ENCODE results near the gene ADAMTSL3. TPM values are rescaled to one million over a fixed set of nuclear protein-coding genes. Genes with fewer than 3 reads are reported as not detected.

ADAMTSL3 gene
- total and polyA plus RNA-seq, 2 donors (not counting 1 experiment from before 2014, with no cell fraction given) = 0.01 TPM; not detected in 1

GRCh38 chr15:83919978-83920510, 266.1 kb downstream of the ADAMTSL3 start:
- H4K20me1 ChIP-seq (ENCODE audit: control insufficient read depth, insufficient read depth, low read length, poor library complexity, severe bottlenecking) = no peaks in the 10 kb centered on the region
- Mint-ChIP-seq H3K9me3 (ENCODE audit: insufficient read depth) (no peaks in the 10 kb centered on the region), H3K4me3 (no peak overlapping the region), H3K27me3 (no peaks in the 10 kb centered on the region), H3K27ac (no peak overlapping the region), H3K4me1 (peaks cover 4% of the 10 kb centered on the region)
- no peak overlapping the region for H3K9ac ChIP-seq (ENCODE audit: low read length)
- no peak overlapping the region for H2AFZ ChIP-seq (ENCODE audit: insufficient read depth, low read depth, low read length, poor library complexity, severe bottlenecking)
- intact Hi-C loops (cut with micrococcal nuclease) = no loop called here
- TF ChIP-seq CTCF (IDR thresholded peaks at IDR 0.05) = no peak
- no peak for TF ChIP-seq EZH2 (IDR thresholded peaks at IDR 0.05; ENCODE audit: borderline replicate concordance, insufficient read depth, low read depth, low read length, poor library complexity, severe bottlenecking)
- ATAC-seq (ENCODE audit: low read depth) (no peak), DNase-seq (no peak)
- no peaks in the 10 kb centered on the region for H3K79me2 ChIP-seq (ENCODE audit: control insufficient read depth, insufficient read depth, low read length)
- CTCF ChIA-PET = no interaction called here
- no peak overlapping the region for H3K4me3 ChIP-seq (ENCODE audit: control extremely low read depth in 1 of 5, extremely low read depth in 1 of 5, insufficient read depth in 1 of 5, low read depth in 2 of 5, low read length in 4 of 5)
- 78% methylated on average over 4 of the region's 5 CpGs for WGBS (ENCODE audit: insufficient coverage)
- no peaks in the 10 kb centered on the region for H3K4me1 ChIP-seq (ENCODE audit: control insufficient read depth in 2 of 2, insufficient read depth in 2 of 2, low read length in 2 of 2)
- no peaks in the 10 kb centered on the region for H3K9me3 ChIP-seq (ENCODE audit: control extremely low read depth in 1 of 3, control insufficient read depth in 2 of 3, insufficient read depth in 1 of 3, low read length in 2 of 3)
- H3K36me3 ChIP-seq (replicated peaks in 1 of 2; ENCODE audit: control extremely low read depth in 1 of 2, control insufficient read depth in 1 of 2, extremely low read depth in 1 of 2, insufficient read depth in 2 of 2, low read length in 1 of 2) = no peaks in the 10 kb centered on the region
- no peak overlapping the region for H3K4me2 ChIP-seq (replicated peaks; ENCODE audit: low read depth, low read length, poor library complexity, severe bottlenecking)
- no peaks in the 10 kb centered on the region for H3K27me3 ChIP-seq (replicated peaks in 1 of 4; ENCODE audit: control extremely low read depth in 1 of 4, control insufficient read depth in 3 of 4, insufficient read depth in 4 of 4, low read length in 3 of 4)
- POLR2A ChIA-PET = no interaction called here
- no peak overlapping the region for H3K27ac ChIP-seq (ENCODE audit: low read length in 2 of 2)

GRCh38 chr15:83922649-83923294, 268.8 kb downstream of the ADAMTSL3 start:
- POLR2A ChIA-PET = no interaction called here

More at GRCh38 chr15:83922649-83923294, 268.8 kb downstream of the ADAMTSL3 start:
- H3K36me3 ChIP-seq (replicated peaks in 1 of 2; ENCODE audit: control extremely low read depth in 1 of 2, control insufficient read depth in 1 of 2, extremely low read depth in 1 of 2, insufficient read depth in 2 of 2, low read length in 1 of 2) = no peaks in the 10 kb centered on the region
- no peaks in the 10 kb centered on the region for H4K20me1 ChIP-seq (ENCODE audit: control insufficient read depth, insufficient read depth, low read length, poor library complexity, severe bottlenecking)
- WGBS (ENCODE audit: insufficient coverage) = no CpG with 5 or more reads among the region's 2 CpGs
- H3K79me2 ChIP-seq (ENCODE audit: control insufficient read depth, insufficient read depth, low read length) = no peaks in the 10 kb centered on the region
- no peaks in the 10 kb centered on the region for H3K27me3 Mint-ChIP-seq
- no peak overlapping the region for H3K9ac ChIP-seq (ENCODE audit: low read length)
- CTCF ChIA-PET = no interaction called here
- no peaks in the 10 kb centered on the region for H3K4me1 ChIP-seq (ENCODE audit: control insufficient read depth in 2 of 2, insufficient read depth in 2 of 2, low read length in 2 of 2)
- H3K4me3 ChIP-seq (ENCODE audit: control extremely low read depth in 1 of 5, extremely low read depth in 1 of 5, insufficient read depth in 1 of 5, low read depth in 2 of 5, low read length in 4 of 5) = no peak overlapping the region
- no peak overlapping the region for H3K4me3 Mint-ChIP-seq
- no peak overlapping the region for H3K4me2 ChIP-seq (replicated peaks; ENCODE audit: low read depth, low read length, poor library complexity, severe bottlenecking)
- no peak overlapping the region for H3K27ac ChIP-seq (ENCODE audit: low read length in 2 of 2)
- peaks cover 4% of the 10 kb centered on the region for H3K4me1 Mint-ChIP-seq
- ATAC-seq (ENCODE audit: low read depth) = no peak
- no peaks in the 10 kb centered on the region for H3K27me3 ChIP-seq (replicated peaks in 1 of 4; ENCODE audit: control extremely low read depth in 1 of 4, control insufficient read depth in 3 of 4, insufficient read depth in 4 of 4, low read length in 3 of 4)
- intact Hi-C loops (cut with micrococcal nuclease) = no loop called here
- no peak for TF ChIP-seq EZH2 (IDR thresholded peaks at IDR 0.05; ENCODE audit: borderline replicate concordance, insufficient read depth, low read depth, low read length, poor library complexity, severe bottlenecking)
- no peak for TF ChIP-seq CTCF (IDR thresholded peaks at IDR 0.05)
- no peak overlapping the region for H3K27ac Mint-ChIP-seq
- no peak for DNase-seq
- no peak overlapping the region for H2AFZ ChIP-seq (ENCODE audit: insufficient read depth, low read depth, low read length, poor library complexity, severe bottlenecking)
- H3K9me3 Mint-ChIP-seq (ENCODE audit: insufficient read depth) = no peaks in the 10 kb centered on the region
- H3K9me3 ChIP-seq (ENCODE audit: control extremely low read depth in 1 of 3, control insufficient read depth in 2 of 3, insufficient read depth in 1 of 3, low read length in 2 of 3) = no peaks in the 10 kb centered on the region
